ENCODE measurements around the gene FRMD4A.

Gene FRMD4A

GRCh38 chr10:14304046-14304445, 26.7 kb downstream of the FRMD4A start:
- CTCF ChIA-PET, result interaction anchor here (0.9 to 1.7 kb wide), 2 partner anchors 12 to 96 kb away, joined by 3 read pairs; no protein-coding TSS in a partner anchor

GRCh38 chr10:14302035-14302434, 28.7 kb downstream of the FRMD4A start:
- peak; percentile 30 for TF ChIP-seq CTCF (IDR thresholded peaks at IDR 0.05; ENCODE audit: control extremely low read depth, extremely low read depth, low read depth, missing control alignments)
- POLR2A ChIA-PET, result no interaction called here
- CTCF ChIA-PET, result interaction anchor here (0.8 to 1.7 kb wide), 5 partner anchors 9 to 55 kb away, joined by 3 to 6 read pairs (median 3); no protein-coding TSS in a partner anchor
- no peak for DNase-seq (ENCODE audit: extremely low spot score)

More at GRCh38 chr10:14304046-14304445, 26.7 kb downstream of the FRMD4A start:
- POLR2A ChIA-PET, result no interaction called here
- DNase-seq (ENCODE audit: extremely low spot score), result no peak
- TF ChIP-seq CTCF (IDR thresholded peaks at IDR 0.05; ENCODE audit: control extremely low read depth, extremely low read depth, low read depth, missing control alignments), result no peak

GRCh38 chr10:14299556-14299955, 31.2 kb downstream of the FRMD4A start:
- no peak for DNase-seq (ENCODE audit: extremely low spot score)
- TF ChIP-seq CTCF (IDR thresholded peaks at IDR 0.05; ENCODE audit: control extremely low read depth, extremely low read depth, low read depth, missing control alignments), result no peak
- ChIA-PET POLR2A (no interaction called here), CTCF (interaction anchor here (1.1 kb wide), 1 partner anchor 27 kb away, joined by 3 read pairs; no protein-coding TSS in a partner anchor)

- CTCF ChIA-PET, result interaction anchor here (2.0 kb wide), 1 partner anchor 10 kb away, joined by 8 read pairs; no protein-coding TSS in a partner anchor
- TF ChIP-seq CTCF (IDR thresholded peaks at IDR 0.05; ENCODE audit: control extremely low read depth, extremely low read depth, low read depth, missing control alignments), result no peak
- POLR2A ChIA-PET, result no interaction called here
- DNase-seq (ENCODE audit: extremely low spot score), result no peak
These were observed 34.5 kb downstream of the FRMD4A start for GRCh38 chr10:14296065-14296709.

GRCh38 chr10:14294347-14295059, 36.2 kb downstream of the FRMD4A start:
- POLR2A ChIA-PET, result no interaction called here
- CTCF ChIA-PET, result interaction anchor here (2.0 kb wide), 1 partner anchor 9 kb away, joined by 8 read pairs; no protein-coding TSS in a partner anchor
- DNase-seq (ENCODE audit: extremely low spot score), result no peak
- TF ChIP-seq CTCF (IDR thresholded peaks at IDR 0.05; ENCODE audit: control extremely low read depth, extremely low read depth, low read depth, missing control alignments), result no peak

- POLR2A ChIA-PET, result no interaction called here
- no peak for TF ChIP-seq CTCF (IDR thresholded peaks at IDR 0.05; ENCODE audit: control extremely low read depth, extremely low read depth, low read depth, missing control alignments)
- no peak for DNase-seq (ENCODE audit: extremely low spot score)
- CTCF ChIA-PET, result no interaction called here
These were observed 37.2 kb downstream of the FRMD4A start for GRCh38 chr10:14293526-14293925.
